Measurements from ENCODE around the gene PACRG. TPM values are rescaled to one million over a fixed set of nuclear protein-coding genes. Genes with fewer than 3 reads are reported as not detected.

Gene PACRG
- total RNA-seq, 1 experiment from 2014 or later: 0.26 TPM

- Histone ChIP-seq H3K23ac (ENCODE audit: insufficient read length, low read depth, low read length) (no peak overlapping the region), H3K18ac (ENCODE audit: insufficient read length, low read depth, low read length) (no peak overlapping the region), H3K79me2 (ENCODE audit: insufficient read depth, low read length) (no peaks in the 10 kb centered on the region), H3K23me2 (ENCODE audit: insufficient read length, low read depth, low read length, poor library complexity, severe bottlenecking) (no peaks in the 10 kb centered on the region), H4K91ac (ENCODE audit: insufficient read length, low read depth, low read length) (no peak overlapping the region), H3K4me2 (ENCODE audit: insufficient read depth, insufficient read length, low read length) (no peak overlapping the region), H2BK5ac (ENCODE audit: insufficient read length, low read length) (no peak overlapping the region), H3K9ac (ENCODE audit: extremely low read depth, insufficient read length, low read length) (no peak overlapping the region), H3K9me3 (ENCODE audit: control insufficient read depth, low read depth, low read length) (no peaks in the 10 kb centered on the region), H3K56ac (ENCODE audit: insufficient read length, low read depth, low read length) (no peak overlapping the region), H3K27me3 (ENCODE audit: insufficient read depth, low read length) (no peaks in the 10 kb centered on the region), H3T11ph (ENCODE audit: low read length) (no peak overlapping the region), H3K14ac (ENCODE audit: insufficient read depth, low read length) (no peak overlapping the region), H2AFZ (ENCODE audit: low read length) (no peak overlapping the region), H4K8ac (replicated peaks; ENCODE audit: insufficient read length, low read depth, low read length) (no peak overlapping the region), H2BK12ac (ENCODE audit: insufficient read length, low read depth, low read length) (no peak overlapping the region), H2BK120ac (ENCODE audit: low read depth, low read length, poor library complexity, severe bottlenecking) (no peak overlapping the region), H2AK5ac (ENCODE audit: insufficient read length, low read length) (no peak overlapping the region), H2BK15ac (ENCODE audit: low read depth, low read length) (no peak overlapping the region), H3K4ac (ENCODE audit: low read depth, low read length) (no peak overlapping the region), H3K4me1 (ENCODE audit: insufficient read depth, low read length) (no peaks in the 10 kb centered on the region), H4K20me1 (ENCODE audit: control insufficient read depth, insufficient read depth, insufficient read length) (no peaks in the 10 kb centered on the region), H3K79me1 (ENCODE audit: insufficient read depth, low read depth, low read length, poor library complexity, severe bottlenecking) (no peaks in the 10 kb centered on the region), H3K27ac (ENCODE audit: insufficient read length, low read depth, low read length) (no peak overlapping the region), H4K5ac (ENCODE audit: insufficient read length, low read depth, low read length) (no peak overlapping the region), H2BK20ac (ENCODE audit: low read depth, low read length, poor library complexity, severe bottlenecking) (no peak overlapping the region)
- no CpG with 5 or more reads among the region's 1 CpG for WGBS (ENCODE audit: extremely low coverage, insufficient read length, low lambda C conversion rate)
- Mint-ChIP-seq H3K27me3 (ENCODE audit: low read depth) (no peaks in the 10 kb centered on the region), H3K36me3 (ENCODE audit: insufficient read depth in 1 of 3, low read depth in 3 of 3) (no peaks in the 10 kb centered on the region), H3K9me3 (no peaks in the 10 kb centered on the region), H3K4me3 (no peak overlapping the region), H3K4me1 (no peaks in the 10 kb centered on the region), H3K27ac (no peak overlapping the region)
- DNase-seq: no peak
- TF ChIP-seq, protein P1, sequence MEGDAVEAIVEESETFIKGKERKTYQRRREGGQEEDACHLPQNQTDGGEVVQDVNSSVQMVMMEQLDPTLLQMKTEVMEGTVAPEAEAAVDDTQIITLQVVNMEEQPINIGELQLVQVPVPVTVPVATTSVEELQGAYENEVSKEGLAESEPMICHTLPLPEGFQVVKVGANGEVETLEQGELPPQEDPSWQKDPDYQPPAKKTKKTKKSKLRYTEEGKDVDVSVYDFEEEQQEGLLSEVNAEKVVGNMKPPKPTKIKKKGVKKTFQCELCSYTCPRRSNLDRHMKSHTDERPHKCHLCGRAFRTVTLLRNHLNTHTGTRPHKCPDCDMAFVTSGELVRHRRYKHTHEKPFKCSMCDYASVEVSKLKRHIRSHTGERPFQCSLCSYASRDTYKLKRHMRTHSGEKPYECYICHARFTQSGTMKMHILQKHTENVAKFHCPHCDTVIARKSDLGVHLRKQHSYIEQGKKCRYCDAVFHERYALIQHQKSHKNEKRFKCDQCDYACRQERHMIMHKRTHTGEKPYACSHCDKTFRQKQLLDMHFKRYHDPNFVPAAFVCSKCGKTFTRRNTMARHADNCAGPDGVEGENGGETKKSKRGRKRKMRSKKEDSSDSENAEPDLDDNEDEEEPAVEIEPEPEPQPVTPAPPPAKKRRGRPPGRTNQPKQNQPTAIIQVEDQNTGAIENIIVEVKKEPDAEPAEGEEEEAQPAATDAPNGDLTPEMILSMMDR (conservative IDR thresholded peaks at IDR 0.05): no peak
Observed at GRCh38 chr6:162770955-162771354, 43.2 kb downstream of the PACRG start.
